ENCODE measurements around the gene NFXL1. TPM values are rescaled to one million over a fixed set of nuclear protein-coding genes. Genes with fewer than 3 reads are reported as not detected.
"Not testable (repeated sequence)": the region's sequence is repeated elsewhere in the genome, so short reads cannot be mapped to it uniquely, and the experiment has no call there.

Gene NFXL1
- total and polyA plus RNA-seq, 4 donors = 6.0 to 16.7 (median 11.0) TPM

- Histone ChIP-seq H3K9me3 (ENCODE audit: control insufficient read depth, low read length) (no peaks in the 10 kb centered on the region), H3K27ac (ENCODE audit: low read depth in 1 of 2, low read length in 2 of 2) (no peak overlapping the region), H3K4me3 (ENCODE audit: low read length in 2 of 2) (no peak overlapping the region), H3K27me3 (ENCODE audit: control insufficient read depth in 1 of 2, insufficient read depth in 2 of 2, low read length in 1 of 2) (no peaks in the 10 kb centered on the region), H3K4me1 (ENCODE audit: control insufficient read depth in 1 of 2, insufficient read depth in 2 of 2, low read length in 2 of 2) (no peaks in the 10 kb centered on the region), H3K36me3 (ENCODE audit: control insufficient read depth in 1 of 2, insufficient read depth in 2 of 2, low read length in 1 of 2) (no peaks in the 10 kb centered on the region)
- DNase-seq (no peak), ATAC-seq (ENCODE audit: low FRiP score) (no peak)
- intact Hi-C loops (cut with DNase I) = loop anchor here (5.0 to 10.0 kb wide), 3 partner anchors 154 to 259 kb away; no protein-coding TSS in a partner anchor
- 4 to 6% methylated on average over 2 of the region's 2 CpGs for WGBS, 2 donors
Observed at GRCh38 chr4:47930971-47931804, 16.8 kb upstream of the NFXL1 start.

- WGBS, 2 donors = 64 to 74% methylated on average over 4 of the region's 4 CpGs
- intact Hi-C loops (cut with DNase I) = loop anchor here (5.0 to 10.0 kb wide), 4 partner anchors 153 to 257 kb away; no protein-coding TSS in a partner anchor
Observed at GRCh38 chr4:47929682-47930201, 15.4 kb upstream of the NFXL1 start.

GRCh38 chr4:47926667-47927258 lies 12.4 kb upstream of the NFXL1 start:
- no peaks in the 10 kb centered on the region for H3K36me3 ChIP-seq (ENCODE audit: control insufficient read depth in 1 of 2, insufficient read depth in 2 of 2, low read length in 1 of 2)
- intact Hi-C loops (cut with DNase I) = loop anchor here in 1 of 2 donors (5.0 kb wide), 1 partner anchor 156 kb away; no protein-coding TSS in a partner anchor
- H3K9me3 ChIP-seq (ENCODE audit: control insufficient read depth, low read length) = no peaks in the 10 kb centered on the region
- H3K27ac ChIP-seq (ENCODE audit: low read depth in 1 of 2, low read length in 2 of 2) = no peak overlapping the region
- H3K4me1 ChIP-seq (ENCODE audit: control insufficient read depth in 1 of 2, insufficient read depth in 2 of 2, low read length in 2 of 2) = no peaks in the 10 kb centered on the region
- peak; percentile 71 for ATAC-seq (ENCODE audit: low FRiP score)
- H3K4me3 ChIP-seq (ENCODE audit: low read length in 2 of 2) = no peak overlapping the region
- no peaks in the 10 kb centered on the region for H3K27me3 ChIP-seq (ENCODE audit: control insufficient read depth in 1 of 2, insufficient read depth in 2 of 2, low read length in 1 of 2)
- 5 to 6% methylated on average over 15 of the region's 15 CpGs for WGBS, 2 donors
- DNase-seq = peak in 1 of 2 donors; percentile 45

More at GRCh38 chr4:47929682-47930201, 15.4 kb upstream of the NFXL1 start:
- no peaks in the 10 kb centered on the region for H3K9me3 ChIP-seq (ENCODE audit: control insufficient read depth, low read length)
- no peak overlapping the region for H3K27ac ChIP-seq (ENCODE audit: low read depth in 1 of 2, low read length in 2 of 2)
- DNase-seq = no peak
- ATAC-seq (ENCODE audit: low FRiP score) = no peak
- no peak overlapping the region for H3K4me3 ChIP-seq (ENCODE audit: low read length in 2 of 2)
- H3K36me3 ChIP-seq (ENCODE audit: control insufficient read depth in 1 of 2, insufficient read depth in 2 of 2, low read length in 1 of 2) = no peaks in the 10 kb centered on the region
- H3K27me3 ChIP-seq (ENCODE audit: control insufficient read depth in 1 of 2, insufficient read depth in 2 of 2, low read length in 1 of 2) = no peaks in the 10 kb centered on the region
- no peaks in the 10 kb centered on the region for H3K4me1 ChIP-seq (ENCODE audit: control insufficient read depth in 1 of 2, insufficient read depth in 2 of 2, low read length in 2 of 2)

GRCh38 chr4:47923261-47923608 lies 8.9 kb upstream of the NFXL1 start:
- H3K27ac ChIP-seq (ENCODE audit: low read depth in 1 of 2, low read length in 2 of 2); intact Hi-C loops (cut with DNase I); H3K27me3 ChIP-seq (ENCODE audit: control insufficient read depth in 1 of 2, insufficient read depth in 2 of 2, low read length in 1 of 2); H3K4me3 ChIP-seq (ENCODE audit: low read length in 2 of 2); H3K36me3 ChIP-seq (ENCODE audit: control insufficient read depth in 1 of 2, insufficient read depth in 2 of 2, low read length in 1 of 2); DNase-seq; H3K4me1 ChIP-seq (ENCODE audit: control insufficient read depth in 1 of 2, insufficient read depth in 2 of 2, low read length in 2 of 2); ATAC-seq (ENCODE audit: low FRiP score); H3K9me3 ChIP-seq (ENCODE audit: control insufficient read depth, low read length): not testable (repeated sequence)
- 73 to 79% methylated on average over 8 of the region's 8 CpGs for WGBS, 2 donors

GRCh38 chr4:47922436-47923260 lies 8.3 kb upstream of the NFXL1 start:
- H3K36me3 ChIP-seq (ENCODE audit: control insufficient read depth in 1 of 2, insufficient read depth in 2 of 2, low read length in 1 of 2); DNase-seq; H3K4me3 ChIP-seq (ENCODE audit: low read length in 2 of 2); H3K9me3 ChIP-seq (ENCODE audit: control insufficient read depth, low read length); ATAC-seq (ENCODE audit: low FRiP score); H3K27me3 ChIP-seq (ENCODE audit: control insufficient read depth in 1 of 2, insufficient read depth in 2 of 2, low read length in 1 of 2); intact Hi-C loops (cut with DNase I); H3K27ac ChIP-seq (ENCODE audit: low read depth in 1 of 2, low read length in 2 of 2); H3K4me1 ChIP-seq (ENCODE audit: control insufficient read depth in 1 of 2, insufficient read depth in 2 of 2, low read length in 2 of 2): not testable (repeated sequence)
- WGBS, 2 donors = 70 to 72% methylated on average over 17 of the region's 17 CpGs

- intact Hi-C loops (cut with DNase I) = loop anchor here in 1 of 2 donors (10.0 kb wide), 1 partner anchor 98 kb away; the partner anchor contains the start of genes CNGA1 and NIPAL1
- DNase-seq; H3K27ac ChIP-seq (ENCODE audit: low read depth in 1 of 2, low read length in 2 of 2); H3K36me3 ChIP-seq (ENCODE audit: control insufficient read depth in 1 of 2, insufficient read depth in 2 of 2, low read length in 1 of 2); H3K27me3 ChIP-seq (ENCODE audit: control insufficient read depth in 1 of 2, insufficient read depth in 2 of 2, low read length in 1 of 2); ATAC-seq (ENCODE audit: low FRiP score); H3K9me3 ChIP-seq (ENCODE audit: control insufficient read depth, low read length); H3K4me3 ChIP-seq (ENCODE audit: low read length in 2 of 2); H3K4me1 ChIP-seq (ENCODE audit: control insufficient read depth in 1 of 2, insufficient read depth in 2 of 2, low read length in 2 of 2): not testable (repeated sequence)
- 85 to 98% methylated on average over 1 of the region's 1 CpG for WGBS, 2 donors
Observed at GRCh38 chr4:47917163-47917562, 2.8 kb upstream of the NFXL1 start.

- DNase-seq (no peak), ATAC-seq (ENCODE audit: low FRiP score) (no peak)
- H3K4me3 ChIP-seq (ENCODE audit: low read length in 2 of 2) = no peak overlapping the region
- H3K27ac ChIP-seq (ENCODE audit: low read depth in 1 of 2, low read length in 2 of 2) = no peak overlapping the region
- no peaks in the 10 kb centered on the region for H3K36me3 ChIP-seq (ENCODE audit: control insufficient read depth in 1 of 2, insufficient read depth in 2 of 2, low read length in 1 of 2)
- 51 to 52% methylated on average over 3 of the region's 3 CpGs for WGBS, 2 donors
- H3K4me1 ChIP-seq (ENCODE audit: control insufficient read depth in 1 of 2, insufficient read depth in 2 of 2, low read length in 2 of 2) = no peaks in the 10 kb centered on the region
- intact Hi-C loops (cut with DNase I) = loop anchor here in 1 of 2 donors (10.0 kb wide), 1 partner anchor 99 kb away; the partner anchor contains the start of genes CNGA1 and NIPAL1
- H3K27me3 ChIP-seq (ENCODE audit: control insufficient read depth in 1 of 2, insufficient read depth in 2 of 2, low read length in 1 of 2) = no peaks in the 10 kb centered on the region
- no peaks in the 10 kb centered on the region for H3K9me3 ChIP-seq (ENCODE audit: control insufficient read depth, low read length)
Observed at GRCh38 chr4:47915378-47915777, 995 bp upstream of the NFXL1 start.

- Histone ChIP-seq H3K4me3 (ENCODE audit: low read length in 2 of 2) (peak overlapping the region; percentile 30 to 92), H3K9me3 (ENCODE audit: control insufficient read depth, low read length) (no peaks in the 10 kb centered on the region), H3K4me1 (ENCODE audit: control insufficient read depth in 1 of 2, insufficient read depth in 2 of 2, low read length in 2 of 2) (no peaks in the 10 kb centered on the region), H3K27me3 (ENCODE audit: control insufficient read depth in 1 of 2, insufficient read depth in 2 of 2, low read length in 1 of 2) (no peaks in the 10 kb centered on the region), H3K36me3 (ENCODE audit: control insufficient read depth in 1 of 2, insufficient read depth in 2 of 2, low read length in 1 of 2) (no peaks in the 10 kb centered on the region), H3K27ac (ENCODE audit: low read depth in 1 of 2, low read length in 2 of 2) (no peak overlapping the region)
- ATAC-seq (ENCODE audit: low FRiP score) (no peak), DNase-seq (no peak)
- 1 to 2% methylated on average over 6 of the region's 6 CpGs for WGBS, 2 donors
- intact Hi-C loops (cut with DNase I) = loop anchor here in 1 of 2 donors (10.0 kb wide), 1 partner anchor 100 kb away; the partner anchor contains the start of genes CNGA1 and NIPAL1
Observed at GRCh38 chr4:47914926-47915237, 499 bp upstream of the NFXL1 start.

All from aorta (tissue), 5 donors.